ENCODE results near the gene AGR2.

Gene AGR2

DNA sequence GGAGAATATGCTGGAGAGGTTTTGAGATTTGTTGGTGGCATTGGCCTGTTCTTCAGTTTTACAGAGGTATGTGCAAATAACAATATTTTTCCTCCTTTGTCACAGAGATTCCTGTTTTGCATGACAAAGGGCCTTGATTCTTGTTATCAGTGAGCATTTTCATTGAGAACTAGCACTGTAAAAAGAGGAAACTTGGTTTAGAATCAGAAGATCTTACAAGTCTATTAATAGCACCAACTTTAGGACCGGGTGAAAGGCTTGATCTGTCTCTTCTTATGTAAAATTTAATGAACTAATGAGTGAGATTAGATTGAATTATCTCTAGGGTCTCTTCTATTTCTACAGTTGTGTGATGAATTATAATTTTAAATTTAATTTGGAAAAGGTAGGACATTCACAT is 25.7 kb downstream of the AGR2 start:
- TF ChIP-seq, protein P1, sequence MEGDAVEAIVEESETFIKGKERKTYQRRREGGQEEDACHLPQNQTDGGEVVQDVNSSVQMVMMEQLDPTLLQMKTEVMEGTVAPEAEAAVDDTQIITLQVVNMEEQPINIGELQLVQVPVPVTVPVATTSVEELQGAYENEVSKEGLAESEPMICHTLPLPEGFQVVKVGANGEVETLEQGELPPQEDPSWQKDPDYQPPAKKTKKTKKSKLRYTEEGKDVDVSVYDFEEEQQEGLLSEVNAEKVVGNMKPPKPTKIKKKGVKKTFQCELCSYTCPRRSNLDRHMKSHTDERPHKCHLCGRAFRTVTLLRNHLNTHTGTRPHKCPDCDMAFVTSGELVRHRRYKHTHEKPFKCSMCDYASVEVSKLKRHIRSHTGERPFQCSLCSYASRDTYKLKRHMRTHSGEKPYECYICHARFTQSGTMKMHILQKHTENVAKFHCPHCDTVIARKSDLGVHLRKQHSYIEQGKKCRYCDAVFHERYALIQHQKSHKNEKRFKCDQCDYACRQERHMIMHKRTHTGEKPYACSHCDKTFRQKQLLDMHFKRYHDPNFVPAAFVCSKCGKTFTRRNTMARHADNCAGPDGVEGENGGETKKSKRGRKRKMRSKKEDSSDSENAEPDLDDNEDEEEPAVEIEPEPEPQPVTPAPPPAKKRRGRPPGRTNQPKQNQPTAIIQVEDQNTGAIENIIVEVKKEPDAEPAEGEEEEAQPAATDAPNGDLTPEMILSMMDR (IDR thresholded peaks at IDR 0.05; ENCODE audit: low read depth, low read length, missing control alignments) = no peak
- no peak for DNase-seq (ENCODE audit: extremely low read depth, low read depth)
- H3K4me3 ChIP-seq (replicated peaks; ENCODE audit: low read depth, low read length) = no peak overlapping the region

DNA sequence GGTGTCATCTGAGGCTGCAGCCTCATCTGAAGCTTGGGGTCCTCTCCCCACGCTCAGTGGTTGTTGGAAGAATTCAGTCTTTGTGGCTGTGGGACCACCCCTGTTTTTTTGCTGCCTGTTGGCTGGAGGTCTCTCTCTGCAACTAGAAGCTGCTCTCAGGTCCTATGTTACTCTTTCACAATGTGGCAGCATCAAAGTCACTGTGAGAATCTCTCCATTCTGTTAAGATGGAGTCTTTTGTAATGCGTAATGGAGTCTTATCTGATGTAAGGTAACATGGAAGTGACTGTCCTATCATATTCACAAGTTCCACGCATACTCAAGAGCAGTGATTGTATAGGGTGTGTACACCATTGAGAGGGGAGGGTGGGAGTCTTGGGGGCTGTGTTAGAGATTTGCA is 26.3 kb downstream of the AGR2 start:
- H3K4me3 ChIP-seq (replicated peaks; ENCODE audit: low read depth, low read length) = no peak overlapping the region
- TF ChIP-seq, protein P1 (IDR thresholded peaks at IDR 0.05; ENCODE audit: low read depth, low read length, missing control alignments) = no peak
- no peak for DNase-seq (ENCODE audit: extremely low read depth, low read depth)

DNA sequence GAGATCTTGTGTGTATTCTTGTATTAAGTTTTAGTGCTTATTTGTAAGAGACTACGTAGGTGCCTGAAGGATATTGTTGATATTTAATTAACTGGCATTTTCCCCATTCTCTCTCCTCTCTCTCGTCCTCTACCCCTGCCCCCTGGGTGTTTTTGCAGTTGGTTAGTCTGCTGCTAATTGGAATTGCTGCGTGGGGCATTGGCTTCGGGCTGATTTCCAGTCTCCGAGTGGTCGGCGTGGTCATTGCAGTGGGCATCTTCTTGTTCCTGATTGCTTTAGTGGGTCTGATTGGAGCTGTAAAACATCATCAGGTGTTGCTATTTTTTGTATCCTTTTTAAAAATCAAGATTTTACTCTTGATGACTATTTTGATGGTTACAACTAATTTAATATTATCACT is 28.7 kb downstream of the AGR2 start:
- no peak for DNase-seq (ENCODE audit: extremely low read depth, low read depth)
- H3K4me3 ChIP-seq (replicated peaks; ENCODE audit: low read depth, low read length) = no peak overlapping the region
- TF ChIP-seq, protein P1 (IDR thresholded peaks at IDR 0.05; ENCODE audit: low read depth, low read length, missing control alignments) = no peak

DNA sequence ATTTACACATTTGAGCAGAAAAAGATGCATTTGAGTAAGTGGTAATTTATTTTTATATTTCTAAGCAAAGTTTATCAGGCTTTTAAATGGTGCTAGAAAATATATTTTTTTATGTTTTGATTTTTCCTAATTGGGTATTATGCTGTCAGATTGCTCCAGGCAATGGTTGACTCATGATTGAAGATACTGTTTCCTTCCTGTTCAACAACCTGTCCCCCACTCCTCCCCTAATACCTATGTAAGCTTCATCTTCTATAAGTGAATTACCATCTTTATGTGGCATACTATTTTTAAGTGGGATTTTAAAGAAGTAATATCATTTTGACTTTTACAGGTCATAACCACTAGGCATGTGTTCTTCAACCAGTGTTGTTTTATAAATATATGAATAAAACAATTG is 29.8 kb downstream of the AGR2 start:
- no peak overlapping the region for H3K4me3 ChIP-seq (replicated peaks; ENCODE audit: low read depth, low read length)
- no peak for DNase-seq (ENCODE audit: extremely low read depth, low read depth)
- TF ChIP-seq, protein P1 (IDR thresholded peaks at IDR 0.05; ENCODE audit: low read depth, low read length, missing control alignments) = no peak

DNA sequence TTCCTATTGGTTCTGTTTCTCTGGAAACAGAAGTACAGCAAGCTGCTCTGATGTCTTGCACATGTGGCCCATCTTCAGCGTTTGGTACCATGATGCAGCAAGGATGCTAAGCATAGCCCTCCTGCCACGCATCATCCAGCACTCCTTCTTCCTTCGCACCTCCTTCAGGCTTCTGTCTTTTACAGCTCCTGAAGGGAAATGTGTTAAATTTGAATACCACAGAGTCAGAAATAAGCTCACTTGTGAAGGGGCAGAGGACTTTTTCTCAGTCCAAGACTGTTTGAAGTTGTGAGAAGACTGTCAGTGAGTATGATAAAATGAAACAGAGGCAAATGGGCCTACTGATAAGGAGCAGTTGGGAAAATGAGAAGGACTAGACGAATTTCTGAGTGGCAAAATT is 30.5 kb downstream of the AGR2 start:
- TF ChIP-seq, protein P1 (IDR thresholded peaks at IDR 0.05; ENCODE audit: low read depth, low read length, missing control alignments) = no peak
- no peak for DNase-seq (ENCODE audit: extremely low read depth, low read depth)
- no peak overlapping the region for H3K4me3 ChIP-seq (replicated peaks; ENCODE audit: low read depth, low read length)

DNA sequence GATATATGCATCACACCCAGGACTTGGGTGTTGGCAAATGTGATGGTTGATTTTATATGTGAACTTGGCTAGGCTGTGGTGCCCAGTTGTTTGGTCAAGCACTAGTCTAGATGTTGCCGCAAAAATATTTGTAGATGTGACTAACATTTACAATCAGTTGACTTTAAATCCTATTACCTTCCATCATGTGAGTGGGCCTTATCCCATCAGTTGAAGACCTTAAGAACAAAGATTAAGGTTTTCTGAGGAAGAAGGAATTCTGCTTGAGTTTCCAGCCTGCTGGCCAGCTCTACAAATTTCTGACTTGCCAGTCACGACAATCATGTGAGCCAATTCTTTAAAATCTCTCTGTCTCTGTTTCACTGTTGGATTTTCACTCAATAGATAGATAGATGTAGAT is 30.9 kb downstream of the AGR2 start:
- TF ChIP-seq, protein P1 (IDR thresholded peaks at IDR 0.05; ENCODE audit: low read depth, low read length, missing control alignments) = no peak
- DNase-seq (ENCODE audit: extremely low read depth, low read depth) = no peak
- no peak overlapping the region for H3K4me3 ChIP-seq (replicated peaks; ENCODE audit: low read depth, low read length)

DNA sequence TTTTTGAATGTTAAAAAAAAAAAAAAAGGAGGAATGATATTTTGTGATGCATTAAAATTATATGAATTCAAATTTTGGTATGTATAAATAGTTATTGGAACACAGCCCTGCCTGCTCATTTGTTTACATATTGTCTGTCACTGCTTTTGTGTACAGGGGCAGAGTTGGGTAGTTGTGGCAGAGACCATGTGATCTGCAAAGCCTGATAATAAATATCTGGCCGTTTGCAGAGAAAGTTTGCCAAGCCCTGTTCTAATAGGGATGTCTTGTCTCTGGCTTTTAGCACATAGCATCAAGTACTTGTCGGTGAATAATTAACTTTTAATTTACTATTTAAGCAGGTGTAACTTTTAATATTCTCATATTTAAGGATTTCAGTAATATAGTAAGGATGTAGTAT is 31.5 kb downstream of the AGR2 start:
- no peak overlapping the region for H3K4me3 ChIP-seq (replicated peaks; ENCODE audit: low read depth, low read length)
- no peak for DNase-seq (ENCODE audit: extremely low read depth, low read depth)
- TF ChIP-seq, protein P1 (IDR thresholded peaks at IDR 0.05; ENCODE audit: low read depth, low read length, missing control alignments) = no peak
